Panc1 (cell line): Measurements from ENCODE around the gene TAF15. TPM values are rescaled to one million over a fixed set of nuclear protein-coding genes. Genes with fewer than 3 reads are reported as not detected.

Source experiments
- ATAC-seq: fragments of 200-7000 bp; cut with Tn5 transposase; 2 replicates; pipeline ENCODE4 v1.9.1; 2020; ENCODE audit warnings: mild to moderate bottlenecking, moderate library complexity
- BruUV-seq: library from RNA; stranded (reverse); fragments of 400-500 nt; replicated peaks from 2 replicates; lab custom pipeline; 2021; lab: Mats Ljungman, UMichigan
- CTCF ChIA-PET: fragments of 300-600 bp; sonication (Branson Sonifier 250); formaldehyde crosslinking; loops from one replicate; lab custom pipeline; 2022; ENCODE audit warnings: antibody characterized with exemption; lab: Charles Lee
- POLR2A ChIA-PET: fragments of 300-600 bp; sonication (Branson Sonifier 250); formaldehyde crosslinking; loops from one replicate; lab custom pipeline; 2022; ENCODE audit warnings: antibody characterized with exemption; lab: Charles Lee
- DNase-seq: peaks from one replicate; pipeline ENCODE4 v3.0.0-alpha.2; 2010; ENCODE audit warnings: low read depth, low spot score
- H3K27ac ChIP-seq: 2 replicates; pipeline ENCODE4 v1.5.1; 2011; ENCODE audit warnings: mild to moderate bottlenecking, low read length, inconsistent platforms
- H3K27me3 ChIP-seq: fragments of 200-500 bp; sonication (Bioruptor generic); 2 replicates; pipeline ENCODE4 v1.6.0; 2014; ENCODE audit warnings: low read length, inconsistent platforms; ENCODE audit not compliant: control insufficient read depth, insufficient read depth
- H3K36me3 ChIP-seq: fragments of 200-500 bp; sonication (Bioruptor generic); 2 replicates; pipeline ENCODE4 v1.5.1; 2014; ENCODE audit warnings: inconsistent platforms, mild to moderate bottlenecking, low read length, moderate library complexity; ENCODE audit not compliant: control insufficient read depth, insufficient read depth
- H3K4me1 ChIP-seq: 2 replicates; pipeline ENCODE4 v1.5.1; 2011; ENCODE audit warnings: inconsistent platforms, mild to moderate bottlenecking, low read length, moderate library complexity; ENCODE audit not compliant: control insufficient read depth, insufficient read depth
- H3K4me3 ChIP-seq, 2 experiments: 2 replicates each; pipeline ENCODE4 v1.5.1; 2011 to 2012; ENCODE audit warnings: low read depth in 2 of 2, low read length in 2 of 2, mild to moderate bottlenecking in 2 of 2, inconsistent platforms in 1 of 2, moderate library complexity in 1 of 2
- H3K9me3 ChIP-seq: fragments of 200-500 bp; sonication (Bioruptor generic); 2 replicates; pipeline ENCODE4 v1.5.1; 2014; ENCODE audit warnings: low read depth, mild to moderate bottlenecking, inconsistent platforms, low read length, moderate library complexity; ENCODE audit not compliant: control insufficient read depth, insufficient read depth
- POLR2AphosphoS5 ChIP-seq: IDR thresholded peaks from 2 replicates; pipeline ENCODE4 v1.6.1; 2012; ENCODE audit warnings: mild to moderate bottlenecking, low read depth, low read length, moderate library complexity
- SIN3A ChIP-seq: IDR thresholded peaks from 2 replicates; pipeline ENCODE4 v1.6.1; 2012; ENCODE audit warnings: low read depth, mild to moderate bottlenecking, low read length, moderate library complexity, borderline replicate concordance; ENCODE audit not compliant: insufficient read depth
- TCF7L2 ChIP-seq: IDR thresholded peaks from 2 replicates; pipeline ENCODE4 v1.6.1; 2011; ENCODE audit warnings: mild to moderate bottlenecking, low read depth, low read length, inconsistent platforms
- in situ Hi-C: cut with HindIII; loops from 2 replicates; pipeline ENCODE4 v1.10.0; 2016; ENCODE audit warnings: low sequenced_read_pairs, low pct_unique_long_range_greater_than_20kb
- intact Hi-C: fragments of 100-400 bp; cut with micrococcal nuclease; formaldehyde crosslinking; loops from one replicate; pipeline ENCODE4 v1.10.0; 2022; ENCODE audit not compliant: unreplicated experiment
- total RNA-seq: library from RNA; stranded (reverse); gene quantifications from one replicate; pipeline ENCODE4 v1.2.1, GENCODE V29; 2021; ENCODE audit not compliant: unreplicated experiment
- TF ChIP-seq, protein P1 (sequence below): fragments of 450-650 bp; IDR thresholded peaks from 2 replicates; pipeline ENCODE4 v1.5.1; 2017; ENCODE audit warnings: mild to moderate bottlenecking
- TF ChIP-seq, protein P2 (sequence below), 2 experiments: IDR thresholded peaks; 2 replicates each; pipeline ENCODE4 v1.6.1; 2011 to 2012; ENCODE audit warnings: low read depth in 2 of 2, control low read depth in 1 of 2, low read length in 1 of 2, mild to moderate bottlenecking in 1 of 2, moderate library complexity in 1 of 2; ENCODE audit not compliant: insufficient read depth in 1 of 2

The TAF15 gene
- total RNA-seq, 1 experiment from 2014 or later: 249 TPM

DNA sequence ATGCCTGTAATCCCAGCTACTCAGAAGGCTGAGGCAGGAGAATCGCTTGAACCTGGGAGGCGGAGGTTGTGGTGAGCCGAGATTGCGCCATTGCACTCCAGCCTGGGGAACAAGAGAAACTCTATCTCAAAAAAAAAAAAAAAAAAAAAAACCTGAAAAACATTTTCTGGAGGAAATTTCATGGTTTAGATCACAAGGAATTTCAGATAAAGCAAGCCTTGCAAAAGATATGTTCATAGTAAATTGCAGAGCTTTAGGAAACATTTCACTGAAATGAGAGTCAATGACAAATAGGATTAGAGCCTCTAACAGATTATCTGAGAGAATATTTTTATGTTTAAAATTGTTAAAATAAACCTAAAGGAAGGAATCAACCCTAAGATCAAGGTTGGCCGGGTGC lies 3.2 kb downstream of the TAF15 start:
- in situ Hi-C loops: no loop called here
- Histone ChIP-seq H3K36me3 (peaks cover 12% of the 10 kb centered on the region), H3K9me3 (no peaks in the 10 kb centered on the region), H3K27ac (no peak overlapping the region), H3K4me3 (no peak overlapping the region), H3K27me3 (no peaks in the 10 kb centered on the region), H3K4me1 (peaks cover 22% of the 10 kb centered on the region)
- TF ChIP-seq, protein P1, sequence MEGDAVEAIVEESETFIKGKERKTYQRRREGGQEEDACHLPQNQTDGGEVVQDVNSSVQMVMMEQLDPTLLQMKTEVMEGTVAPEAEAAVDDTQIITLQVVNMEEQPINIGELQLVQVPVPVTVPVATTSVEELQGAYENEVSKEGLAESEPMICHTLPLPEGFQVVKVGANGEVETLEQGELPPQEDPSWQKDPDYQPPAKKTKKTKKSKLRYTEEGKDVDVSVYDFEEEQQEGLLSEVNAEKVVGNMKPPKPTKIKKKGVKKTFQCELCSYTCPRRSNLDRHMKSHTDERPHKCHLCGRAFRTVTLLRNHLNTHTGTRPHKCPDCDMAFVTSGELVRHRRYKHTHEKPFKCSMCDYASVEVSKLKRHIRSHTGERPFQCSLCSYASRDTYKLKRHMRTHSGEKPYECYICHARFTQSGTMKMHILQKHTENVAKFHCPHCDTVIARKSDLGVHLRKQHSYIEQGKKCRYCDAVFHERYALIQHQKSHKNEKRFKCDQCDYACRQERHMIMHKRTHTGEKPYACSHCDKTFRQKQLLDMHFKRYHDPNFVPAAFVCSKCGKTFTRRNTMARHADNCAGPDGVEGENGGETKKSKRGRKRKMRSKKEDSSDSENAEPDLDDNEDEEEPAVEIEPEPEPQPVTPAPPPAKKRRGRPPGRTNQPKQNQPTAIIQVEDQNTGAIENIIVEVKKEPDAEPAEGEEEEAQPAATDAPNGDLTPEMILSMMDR: no peak
- DNase-seq (no peak), ATAC-seq (no peak)
- intact Hi-C loops: no loop called here
- CTCF ChIA-PET: interaction anchor here (0.6 to 0.7 kb wide), 3 partner anchors 18 to 30 kb away, joined by 6 to 9 read pairs (median 7); no protein-coding TSS in a partner anchor
- POLR2A ChIA-PET: interaction anchor here (0.6 to 0.7 kb wide), 2 partner anchors 42 to 70 kb away, joined by 8 to 10 read pairs; no protein-coding TSS in a partner anchor
- no TSS peak for BruUV-seq

GRCh38 chr17:35816723-35817122 lies 7.4 kb downstream of the TAF15 start:
- no peaks in the 10 kb centered on the region for H3K27me3 ChIP-seq
- intact Hi-C loops (no loop called here), in situ Hi-C loops (no loop called here)
- ATAC-seq (no peak), DNase-seq (no peak)
- TF ChIP-seq, protein P1: no peak
- TF ChIP-seq, protein P2, sequence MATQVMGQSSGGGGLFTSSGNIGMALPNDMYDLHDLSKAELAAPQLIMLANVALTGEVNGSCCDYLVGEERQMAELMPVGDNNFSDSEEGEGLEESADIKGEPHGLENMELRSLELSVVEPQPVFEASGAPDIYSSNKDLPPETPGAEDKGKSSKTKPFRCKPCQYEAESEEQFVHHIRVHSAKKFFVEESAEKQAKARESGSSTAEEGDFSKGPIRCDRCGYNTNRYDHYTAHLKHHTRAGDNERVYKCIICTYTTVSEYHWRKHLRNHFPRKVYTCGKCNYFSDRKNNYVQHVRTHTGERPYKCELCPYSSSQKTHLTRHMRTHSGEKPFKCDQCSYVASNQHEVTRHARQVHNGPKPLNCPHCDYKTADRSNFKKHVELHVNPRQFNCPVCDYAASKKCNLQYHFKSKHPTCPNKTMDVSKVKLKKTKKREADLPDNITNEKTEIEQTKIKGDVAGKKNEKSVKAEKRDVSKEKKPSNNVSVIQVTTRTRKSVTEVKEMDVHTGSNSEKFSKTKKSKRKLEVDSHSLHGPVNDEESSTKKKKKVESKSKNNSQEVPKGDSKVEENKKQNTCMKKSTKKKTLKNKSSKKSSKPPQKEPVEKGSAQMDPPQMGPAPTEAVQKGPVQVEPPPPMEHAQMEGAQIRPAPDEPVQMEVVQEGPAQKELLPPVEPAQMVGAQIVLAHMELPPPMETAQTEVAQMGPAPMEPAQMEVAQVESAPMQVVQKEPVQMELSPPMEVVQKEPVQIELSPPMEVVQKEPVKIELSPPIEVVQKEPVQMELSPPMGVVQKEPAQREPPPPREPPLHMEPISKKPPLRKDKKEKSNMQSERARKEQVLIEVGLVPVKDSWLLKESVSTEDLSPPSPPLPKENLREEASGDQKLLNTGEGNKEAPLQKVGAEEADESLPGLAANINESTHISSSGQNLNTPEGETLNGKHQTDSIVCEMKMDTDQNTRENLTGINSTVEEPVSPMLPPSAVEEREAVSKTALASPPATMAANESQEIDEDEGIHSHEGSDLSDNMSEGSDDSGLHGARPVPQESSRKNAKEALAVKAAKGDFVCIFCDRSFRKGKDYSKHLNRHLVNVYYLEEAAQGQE (IDR thresholded peaks at IDR 0.05; ENCODE audit: insufficient read depth in 1 of 2, low read depth in 2 of 2, low read length in 1 of 2): no peak
- no peak for TF ChIP-seq SIN3A
- no peak for TF ChIP-seq POLR2AphosphoS5
- no peak for TF ChIP-seq TCF7L2
- CTCF ChIA-PET: interaction anchor here (0.6 to 0.7 kb wide), 3 partner anchors 53 to 1330 kb away, joined by 4 to 13 read pairs (median 5); no protein-coding TSS in a partner anchor
- no peak overlapping the region for H3K27ac ChIP-seq
- no peak overlapping the region for H3K4me3 ChIP-seq
- peaks cover 30% of the 10 kb centered on the region for H3K36me3 ChIP-seq
- POLR2A ChIA-PET: no interaction called here
- BruUV-seq: no TSS peak
- peaks cover 2% of the 10 kb centered on the region; the same call in 1 of the 2 replicates for H3K4me1 ChIP-seq
- H3K9me3 ChIP-seq: no peaks in the 10 kb centered on the region
